Keratinocyte (primary cell): ENCODE results near the gene CACNB2. TPM values are rescaled to one million over a fixed set of nuclear protein-coding genes. Genes with fewer than 3 reads are reported as not detected.

Source experiments
- DNase-seq: peaks from one replicate; pipeline ENCODE4 v3.0.0-alpha.2; 2011; ENCODE audit warnings: low read depth, missing footprints, low spot score
- FAIRE-seq: peaks from 2 replicates; lab custom pipeline; 2011; peaks lifted over from hg19 to GRCh38; lab: Jason Lieb, UNC
- H2AFZ ChIP-seq: 2 replicates; pipeline ENCODE4 v1.6.0; 2012; ENCODE audit warnings: low read length, control low read depth, inconsistent platforms; ENCODE audit not compliant: control insufficient read depth
- H3K27ac ChIP-seq: 2 replicates; pipeline ENCODE4 v1.5.1; 2011; ENCODE audit warnings: low read length; ENCODE audit not compliant: control insufficient read depth, insufficient read depth
- H3K27me3 ChIP-seq: 3 replicates; pipeline ENCODE4 v1.6.0; 2011; ENCODE audit warnings: low read length; ENCODE audit not compliant: control insufficient read depth, insufficient read depth; ENCODE audit errors: extremely low read depth
- H3K36me3 ChIP-seq, 2 experiments: 2 replicates in 1 of 2; 3 replicates in 1 of 2; pipeline ENCODE4 v1.5.1; 2011; ENCODE audit warnings: low read length in 2 of 2, mild to moderate bottlenecking in 1 of 2; ENCODE audit not compliant: control insufficient read depth in 2 of 2, insufficient read depth in 2 of 2; ENCODE audit errors: extremely low read depth in 1 of 2
- H3K4me1 ChIP-seq: 3 replicates; pipeline ENCODE4 v1.5.1; 2011; ENCODE audit warnings: low read length; ENCODE audit not compliant: control insufficient read depth, insufficient read depth; ENCODE audit errors: extremely low read depth
- H3K4me2 ChIP-seq: 3 replicates; pipeline ENCODE4 v1.6.0; 2011; ENCODE audit warnings: low read depth, low read length; ENCODE audit not compliant: control insufficient read depth, insufficient read depth; ENCODE audit errors: extremely low read depth
- H3K4me3 ChIP-seq, 3 experiments: fragments of 200-600 bp in 1 of 3; sonication (generic) in 1 of 3; 2 replicates in 2 of 3; 3 replicates in 1 of 3; pipeline ENCODE4 v1.5.1; 2011 to 2016; ENCODE audit warnings: low read length in 3 of 3, mild to moderate bottlenecking in 3 of 3, control low read depth in 2 of 3, inconsistent platforms in 1 of 3, low read depth in 1 of 3, mixed read lengths in 1 of 3, mixed run types in 1 of 3, moderate library complexity in 1 of 3; ENCODE audit not compliant: control insufficient read depth in 2 of 3, insufficient read depth in 2 of 3; ENCODE audit errors: extremely low read depth in 1 of 3
- H3K79me2 ChIP-seq: 2 replicates; pipeline ENCODE4 v1.6.0; 2012; ENCODE audit warnings: low read length; ENCODE audit not compliant: control insufficient read depth, insufficient read depth
- H3K9ac ChIP-seq: 3 replicates; pipeline ENCODE4 v1.6.0; 2011; ENCODE audit warnings: low read length; ENCODE audit not compliant: control insufficient read depth, insufficient read depth; ENCODE audit errors: extremely low read depth
- H3K9me1 ChIP-seq: 3 replicates; pipeline ENCODE4 v1.6.0; 2011; ENCODE audit warnings: low read length; ENCODE audit not compliant: control insufficient read depth, insufficient read depth; ENCODE audit errors: extremely low read depth
- H3K9me3 ChIP-seq: 2 replicates; pipeline ENCODE4 v1.5.1; 2012; ENCODE audit warnings: low read depth, low read length; ENCODE audit not compliant: control insufficient read depth
- H4K20me1 ChIP-seq: 3 replicates; pipeline ENCODE4 v1.6.0; 2011; ENCODE audit warnings: low read length; ENCODE audit not compliant: control insufficient read depth, insufficient read depth; ENCODE audit errors: extremely low read depth
- CTCF ChIP-seq, 3 experiments: IDR thresholded peaks in 1 of 3; conservative IDR thresholded peaks in 1 of 3; optimal IDR thresholded peaks in 1 of 3; 2 replicates in 2 of 3; 3 replicates in 1 of 3; pipeline versions ENCODE3 to v1.5.1; 2011; ENCODE audit warnings: low read length in 3 of 3, mild to moderate bottlenecking in 3 of 3, moderate library complexity in 2 of 3, control low read depth in 1 of 3, inconsistent platforms in 1 of 3; ENCODE audit not compliant: insufficient read depth in 2 of 3; ENCODE audit errors: extremely low read depth in 1 of 3
- EZH2 ChIP-seq: IDR thresholded peaks from one replicate; pipeline ENCODE4 v1.6.1; 2012; ENCODE audit warnings: inconsistent platforms, mild to moderate bottlenecking, low read length, moderate library complexity
- dilution Hi-C: fragments of 300-500 bp; cut with MboI; formaldehyde crosslinking; loops from one replicate; pipeline ENCODE4 v1.7.0; 2020; ENCODE audit warnings: low sequenced_read_pairs; ENCODE audit not compliant: extremely low pct_ligation_motif_present
- polyA plus RNA-seq, 5 experiments: library from polyadenylated mRNA; depleted of rRNA in 3 of 5; stranded (reverse) in 3 of 5; stranded (forward) in 1 of 5; unstranded in 1 of 5; fragments of >200 nt; gene quantifications; 1 replicate in 1 of 5; 2 replicates in 3 of 5; 3 replicates in 1 of 5; pipeline versions ENCODE4 v1.2.1 to v1.2.3, GENCODE V29; 2011 to 2012; ENCODE audit warnings: missing spikeins in 2 of 5, low read depth in 1 of 5, low replicate concordance in 1 of 5

The CACNB2 gene
- polyA plus RNA-seq, 1 donor (not counting 4 experiments of a cell fraction or from before 2014, with no cell fraction given): 0.03 TPM

GRCh38 chr10:18556522-18557147 lies 416.4 kb downstream of the CACNB2 start:
- no peaks in the 10 kb centered on the region for H4K20me1 ChIP-seq
- H3K79me2 ChIP-seq: no peaks in the 10 kb centered on the region
- TF ChIP-seq EZH2 (no peak), CTCF (optimal IDR thresholded peaks at IDR 0.05 in 1 of 3, IDR thresholded peaks at IDR 0.05 in 1 of 3, conservative IDR thresholded peaks at IDR 0.05 in 1 of 3; ENCODE audit: extremely low read depth in 1 of 3, insufficient read depth in 2 of 3, low read length in 3 of 3) (no peak)
- H3K27ac ChIP-seq: no peak overlapping the region
- no peaks in the 10 kb centered on the region for H3K9me1 ChIP-seq
- no peak for FAIRE-seq
- H3K36me3 ChIP-seq: peaks cover 0 to 6% of the 10 kb centered on the region in 2 experiments
- no peak overlapping the region for H2AFZ ChIP-seq
- H3K4me2 ChIP-seq: no peak overlapping the region
- no peak for DNase-seq
- H3K4me1 ChIP-seq: no peaks in the 10 kb centered on the region
- dilution Hi-C loops: no loop called here
- no peak overlapping the region for H3K4me3 ChIP-seq
- no peaks in the 10 kb centered on the region for H3K27me3 ChIP-seq
- H3K9ac ChIP-seq: no peak overlapping the region
- H3K9me3 ChIP-seq: peaks cover 2% of the 10 kb centered on the region

- no peak overlapping the region for H3K9ac ChIP-seq
- no peak overlapping the region for H3K4me2 ChIP-seq
- FAIRE-seq: no peak
- H3K9me1 ChIP-seq: no peaks in the 10 kb centered on the region
- H3K79me2 ChIP-seq: no peaks in the 10 kb centered on the region
- no peaks in the 10 kb centered on the region for H3K4me1 ChIP-seq
- DNase-seq: no peak
- TF ChIP-seq CTCF (optimal IDR thresholded peaks at IDR 0.05 in 1 of 3, IDR thresholded peaks at IDR 0.05 in 1 of 3, conservative IDR thresholded peaks at IDR 0.05 in 1 of 3; ENCODE audit: extremely low read depth in 1 of 3, insufficient read depth in 2 of 3, low read length in 3 of 3) (no peak), EZH2 (no peak)
- H4K20me1 ChIP-seq: no peaks in the 10 kb centered on the region
- no peak overlapping the region for H3K27ac ChIP-seq
- no peaks in the 10 kb centered on the region for H3K27me3 ChIP-seq
- H3K9me3 ChIP-seq: peaks cover 2% of the 10 kb centered on the region
- H3K4me3 ChIP-seq: no peak overlapping the region
- no peak overlapping the region for H2AFZ ChIP-seq
- peaks cover 0 to 6% of the 10 kb centered on the region in 2 experiments for H3K36me3 ChIP-seq
- dilution Hi-C loops: no loop called here
Observed at GRCh38 chr10:18557960-18558359, 417.7 kb downstream of the CACNB2 start.
